ENCODE data around the gene EFTUD2. TPM values are rescaled to one million over a fixed set of nuclear protein-coding genes. Genes with fewer than 3 reads are reported as not detected.
A peak's percentile ranks its signal among the peaks of the same experiment; 100 is the strongest.

EFTUD2 gene
- total RNA-seq, 4 donors from 2014 or later, result 62.5 to 131 (median 75.0) TPM

DNA sequence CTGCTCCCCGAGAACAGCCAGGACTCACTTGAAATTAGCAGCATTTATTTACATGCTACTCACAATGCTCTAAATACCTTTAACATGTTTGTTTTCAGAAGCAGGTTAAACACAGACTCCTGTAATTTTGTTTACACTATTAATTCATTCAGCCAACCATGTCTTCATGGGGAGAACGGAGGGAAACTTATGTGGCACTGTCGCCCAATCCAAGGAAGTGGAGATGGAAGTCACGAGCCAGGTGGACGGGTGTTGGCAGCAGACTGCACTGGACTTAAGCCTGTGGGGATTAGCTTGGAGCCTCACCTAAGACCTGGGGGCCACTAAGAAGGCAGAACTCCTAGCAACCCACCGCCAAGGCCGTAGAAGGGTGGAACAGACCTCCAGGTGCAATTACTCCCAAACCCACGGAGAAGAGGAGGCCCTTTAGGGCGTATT is 24.9 kb upstream of the EFTUD2 start:
- ATAC-seq (ENCODE audit: low FRiP score) (no peak), DNase-seq (ENCODE audit: low spot score) (no peak)
- TF ChIP-seq, protein P1, sequence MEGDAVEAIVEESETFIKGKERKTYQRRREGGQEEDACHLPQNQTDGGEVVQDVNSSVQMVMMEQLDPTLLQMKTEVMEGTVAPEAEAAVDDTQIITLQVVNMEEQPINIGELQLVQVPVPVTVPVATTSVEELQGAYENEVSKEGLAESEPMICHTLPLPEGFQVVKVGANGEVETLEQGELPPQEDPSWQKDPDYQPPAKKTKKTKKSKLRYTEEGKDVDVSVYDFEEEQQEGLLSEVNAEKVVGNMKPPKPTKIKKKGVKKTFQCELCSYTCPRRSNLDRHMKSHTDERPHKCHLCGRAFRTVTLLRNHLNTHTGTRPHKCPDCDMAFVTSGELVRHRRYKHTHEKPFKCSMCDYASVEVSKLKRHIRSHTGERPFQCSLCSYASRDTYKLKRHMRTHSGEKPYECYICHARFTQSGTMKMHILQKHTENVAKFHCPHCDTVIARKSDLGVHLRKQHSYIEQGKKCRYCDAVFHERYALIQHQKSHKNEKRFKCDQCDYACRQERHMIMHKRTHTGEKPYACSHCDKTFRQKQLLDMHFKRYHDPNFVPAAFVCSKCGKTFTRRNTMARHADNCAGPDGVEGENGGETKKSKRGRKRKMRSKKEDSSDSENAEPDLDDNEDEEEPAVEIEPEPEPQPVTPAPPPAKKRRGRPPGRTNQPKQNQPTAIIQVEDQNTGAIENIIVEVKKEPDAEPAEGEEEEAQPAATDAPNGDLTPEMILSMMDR (IDR thresholded peaks at IDR 0.05), result no peak

DNA sequence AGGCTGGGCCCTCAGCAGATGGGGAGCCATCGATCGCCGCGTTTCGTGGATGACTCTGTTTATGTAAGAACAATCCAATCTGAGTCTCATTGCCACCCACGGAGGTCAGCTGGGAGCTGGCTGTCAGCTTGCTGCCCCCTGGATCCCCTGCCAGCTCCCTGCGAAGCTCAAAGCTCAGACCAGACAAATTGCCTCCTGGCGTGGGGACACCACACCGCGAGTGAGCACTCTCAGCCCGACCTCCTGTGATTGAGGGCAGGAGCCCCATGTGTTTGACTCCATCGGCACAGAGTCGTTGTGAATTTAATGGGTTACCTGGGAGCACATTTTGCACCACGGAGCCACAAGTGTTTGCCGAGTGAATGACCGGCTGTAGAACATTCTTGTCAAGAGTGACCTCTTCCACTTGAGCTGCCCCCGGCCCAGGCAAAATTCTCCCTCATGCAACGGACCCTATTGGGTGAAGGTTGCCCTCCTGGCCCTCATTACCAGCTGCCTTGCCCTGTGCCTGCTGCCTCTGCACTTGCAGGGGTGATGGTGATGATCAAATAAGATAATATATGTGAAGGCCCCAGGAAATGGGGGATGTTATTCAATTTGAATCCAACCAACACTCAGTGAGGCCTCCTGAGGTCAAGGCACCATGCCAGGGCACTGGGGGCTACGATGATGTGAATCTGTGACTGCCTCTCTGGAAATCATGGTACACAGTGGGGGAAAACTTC is 23.7 kb upstream of the EFTUD2 start:
- TF ChIP-seq, protein P1 (IDR thresholded peaks at IDR 0.05), result no peak
- no peak for DNase-seq (ENCODE audit: low spot score)
- ATAC-seq (ENCODE audit: low FRiP score), result no peak

DNA sequence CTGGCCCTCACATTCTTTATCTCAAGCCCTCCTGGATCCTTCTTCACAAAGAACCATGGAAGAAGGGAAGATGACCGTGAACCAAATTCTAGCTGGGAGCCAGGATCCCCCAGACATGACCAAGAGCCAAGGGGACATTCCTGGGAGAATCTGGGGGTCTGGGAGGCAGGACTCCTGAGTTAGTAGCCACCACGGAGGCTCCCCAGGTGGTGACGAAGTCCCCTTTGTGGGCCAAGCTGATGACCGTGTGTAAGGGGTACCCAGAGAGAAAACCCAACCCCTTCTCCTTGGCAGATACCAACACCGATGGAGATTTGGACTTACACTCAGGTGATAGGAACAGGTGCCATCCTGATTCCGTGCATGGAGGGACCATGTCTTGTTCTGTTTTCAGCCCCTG is 22.9 kb upstream of the EFTUD2 start:
- DNase-seq (ENCODE audit: low spot score), result no peak
- no peak for ATAC-seq (ENCODE audit: low FRiP score)
- TF ChIP-seq, protein P1 (IDR thresholded peaks at IDR 0.05), result no peak

DNA sequence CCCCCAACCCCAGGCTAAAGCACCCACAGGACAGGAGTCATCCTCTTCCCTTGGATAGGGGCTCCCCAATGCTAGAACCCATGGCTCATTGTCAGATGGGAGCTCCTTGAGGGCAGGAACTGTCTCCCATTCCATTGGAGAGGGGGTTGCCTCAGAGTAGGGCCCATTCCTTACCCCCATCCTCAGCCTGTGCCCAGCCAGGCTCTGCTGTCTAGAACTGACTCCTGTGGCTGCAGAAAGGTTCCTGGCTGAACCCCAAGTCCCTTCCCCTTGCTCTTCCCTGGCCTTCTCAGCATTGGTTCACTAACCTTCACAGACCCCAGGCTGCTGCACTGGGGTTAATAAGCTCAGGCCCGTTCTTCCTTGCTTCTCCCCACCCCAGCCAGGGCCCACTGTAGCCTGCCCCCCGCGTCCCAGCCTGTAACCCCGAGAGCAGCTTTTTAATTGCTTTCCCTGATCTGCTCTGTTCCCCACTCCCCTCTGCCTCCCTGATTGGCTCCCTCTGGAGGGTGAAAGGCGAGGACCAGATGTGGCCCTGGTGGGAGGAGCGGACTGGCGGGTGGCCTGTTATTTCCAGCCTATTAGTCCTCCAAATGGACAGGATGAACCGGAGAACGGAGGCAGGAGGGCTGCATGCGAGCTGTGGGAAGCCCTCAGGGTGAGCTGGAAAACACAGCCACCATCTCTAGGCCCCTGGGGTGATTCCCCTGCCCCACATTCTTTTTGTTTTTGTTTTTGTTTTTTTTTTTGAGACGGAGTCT is 22.1 kb upstream of the EFTUD2 start:
- TF ChIP-seq, protein P1 (IDR thresholded peaks at IDR 0.05), result no peak
- DNase-seq (ENCODE audit: low spot score) (no peak), ATAC-seq (ENCODE audit: low FRiP score) (no peak)

DNA sequence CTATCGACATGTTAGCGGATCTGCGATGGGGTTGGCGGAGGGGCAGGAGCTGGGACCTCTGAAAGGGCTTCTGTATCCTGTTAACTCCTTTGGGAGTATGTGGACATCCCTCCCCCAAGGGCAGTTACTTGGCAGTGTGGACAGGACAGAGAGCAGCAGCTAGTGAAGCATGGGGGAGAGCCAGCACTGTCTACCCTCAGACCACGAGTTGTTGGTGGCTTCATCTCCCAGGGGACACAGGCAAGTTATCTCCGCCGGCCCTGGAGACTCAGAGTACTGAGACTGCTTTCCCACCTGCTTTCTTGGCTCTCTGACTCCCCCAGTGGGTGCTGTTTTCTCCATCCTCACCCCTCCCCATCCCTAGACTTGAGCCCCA is 21.3 kb upstream of the EFTUD2 start:
- TF ChIP-seq, protein P1 (IDR thresholded peaks at IDR 0.05), result no peak
- no peak for DNase-seq (ENCODE audit: low spot score)
- no peak for ATAC-seq (ENCODE audit: low FRiP score)

DNA sequence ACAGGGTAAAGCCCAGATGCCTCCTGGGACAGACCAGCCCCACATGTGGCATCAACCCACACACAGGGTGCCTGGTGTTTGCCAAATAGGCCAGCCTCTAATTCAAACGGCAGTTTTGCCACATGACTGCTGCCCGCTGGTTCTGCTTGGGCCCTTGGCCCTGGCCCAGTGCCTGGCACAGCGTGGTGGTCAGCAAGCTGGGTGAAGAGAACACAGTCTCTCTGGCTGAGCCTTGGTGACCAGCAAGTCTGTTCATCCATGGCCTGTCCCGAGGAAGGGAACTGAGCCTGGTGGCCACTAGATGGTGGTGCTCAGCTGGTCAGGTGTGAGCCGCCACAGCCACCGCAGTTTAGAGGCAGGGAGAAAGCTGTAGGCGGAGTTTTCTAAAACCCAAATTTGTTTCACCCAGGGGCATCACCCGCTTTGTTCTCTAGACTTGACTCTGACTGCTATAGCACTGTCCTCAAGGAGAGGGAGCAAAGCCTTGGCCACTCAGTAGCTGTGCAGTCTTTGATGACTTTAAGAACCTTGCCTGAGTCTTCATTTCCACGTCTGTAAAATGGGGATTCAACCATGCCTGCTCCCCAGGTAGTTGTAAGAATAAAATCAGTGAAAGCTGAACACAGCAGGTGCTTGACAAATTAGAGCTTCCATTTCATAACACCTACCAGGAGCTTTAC is 20.8 kb upstream of the EFTUD2 start:
- ATAC-seq (ENCODE audit: low FRiP score) (peak; percentile 78), DNase-seq (ENCODE audit: low spot score) (peak; percentile 48)
- TF ChIP-seq, protein P1 (IDR thresholded peaks at IDR 0.05), result peak in 1 of 3 donors; percentile 56
